GM21619 (cell line): ENCODE results near the gene GART.
"Not testable (repeated sequence)": the region's sequence is repeated elsewhere in the genome, so short reads cannot be mapped to it uniquely, and the experiment has no call there.

Experiments
- ATAC-seq: cut with Tn5 transposase; IDR thresholded peaks from one replicate; pipeline ENCODE4 v1.9.1; 2021; ENCODE audit not compliant: unreplicated experiment

The GART gene

GRCh38 chr21:33473344-33473743, 68.6 kb downstream of the GART start:
- ATAC-seq: no peak

- no peak for ATAC-seq
These were observed 71.2 kb downstream of the GART start for GRCh38 chr21:33470701-33471100.

GRCh38 chr21:33469183-33469582, 72.7 kb downstream of the GART start:
- not testable (repeated sequence) for ATAC-seq

- ATAC-seq: no peak
These were observed 80.2 kb downstream of the GART start for GRCh38 chr21:33461538-33462250.

GRCh38 chr21:33458861-33459260, 83.1 kb downstream of the GART start:
- ATAC-seq: no peak

- ATAC-seq: no peak
These were observed 86.1 kb downstream of the GART start for GRCh38 chr21:33455686-33456446.
